Measurements from ENCODE around the gene SMIM35.

The SMIM35 gene

DNA sequence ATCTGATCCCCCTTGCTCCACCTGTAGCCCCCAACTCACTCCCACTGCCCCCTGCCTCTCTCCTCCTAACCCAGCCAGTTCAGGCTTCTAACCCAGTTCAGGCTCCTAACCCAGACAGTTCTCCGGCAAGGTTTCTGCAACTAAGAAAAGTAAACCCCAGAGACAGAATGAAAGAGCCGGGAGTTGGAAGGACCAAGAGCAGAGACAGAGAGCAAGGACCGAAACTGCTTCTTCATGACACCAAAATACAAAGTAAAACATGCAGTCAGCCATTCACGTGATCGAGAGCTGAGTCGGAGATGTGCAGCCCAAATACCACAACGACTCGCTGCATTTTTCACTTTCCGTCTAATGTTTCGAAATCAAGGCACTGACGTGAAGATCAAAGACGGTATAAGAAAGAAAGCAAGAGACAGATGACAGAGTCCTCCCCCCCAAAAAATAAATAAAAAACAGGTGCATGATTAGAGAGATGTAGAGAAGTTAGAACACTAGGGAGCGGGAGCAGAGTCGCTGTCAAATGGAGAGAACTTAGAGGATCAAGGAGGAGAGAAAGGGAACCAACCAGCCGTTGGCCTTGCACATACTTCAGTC is 99.7 kb downstream of the SMIM35 start:
- DNase-seq (ENCODE audit: low read depth in 1 of 2, low spot score in 1 of 2) = peak; percentile 56 to 57
- no peak for TF ChIP-seq POLR2AphosphoS5 (IDR thresholded peaks at IDR 0.05; ENCODE audit: low read depth)
- no peak for TF ChIP-seq GABPA (IDR thresholded peaks at IDR 0.05; ENCODE audit: low read depth)
- no peak for TF ChIP-seq SPI1 (IDR thresholded peaks at IDR 0.05; ENCODE audit: borderline replicate concordance, low read depth)
- TF ChIP-seq, protein P1, sequence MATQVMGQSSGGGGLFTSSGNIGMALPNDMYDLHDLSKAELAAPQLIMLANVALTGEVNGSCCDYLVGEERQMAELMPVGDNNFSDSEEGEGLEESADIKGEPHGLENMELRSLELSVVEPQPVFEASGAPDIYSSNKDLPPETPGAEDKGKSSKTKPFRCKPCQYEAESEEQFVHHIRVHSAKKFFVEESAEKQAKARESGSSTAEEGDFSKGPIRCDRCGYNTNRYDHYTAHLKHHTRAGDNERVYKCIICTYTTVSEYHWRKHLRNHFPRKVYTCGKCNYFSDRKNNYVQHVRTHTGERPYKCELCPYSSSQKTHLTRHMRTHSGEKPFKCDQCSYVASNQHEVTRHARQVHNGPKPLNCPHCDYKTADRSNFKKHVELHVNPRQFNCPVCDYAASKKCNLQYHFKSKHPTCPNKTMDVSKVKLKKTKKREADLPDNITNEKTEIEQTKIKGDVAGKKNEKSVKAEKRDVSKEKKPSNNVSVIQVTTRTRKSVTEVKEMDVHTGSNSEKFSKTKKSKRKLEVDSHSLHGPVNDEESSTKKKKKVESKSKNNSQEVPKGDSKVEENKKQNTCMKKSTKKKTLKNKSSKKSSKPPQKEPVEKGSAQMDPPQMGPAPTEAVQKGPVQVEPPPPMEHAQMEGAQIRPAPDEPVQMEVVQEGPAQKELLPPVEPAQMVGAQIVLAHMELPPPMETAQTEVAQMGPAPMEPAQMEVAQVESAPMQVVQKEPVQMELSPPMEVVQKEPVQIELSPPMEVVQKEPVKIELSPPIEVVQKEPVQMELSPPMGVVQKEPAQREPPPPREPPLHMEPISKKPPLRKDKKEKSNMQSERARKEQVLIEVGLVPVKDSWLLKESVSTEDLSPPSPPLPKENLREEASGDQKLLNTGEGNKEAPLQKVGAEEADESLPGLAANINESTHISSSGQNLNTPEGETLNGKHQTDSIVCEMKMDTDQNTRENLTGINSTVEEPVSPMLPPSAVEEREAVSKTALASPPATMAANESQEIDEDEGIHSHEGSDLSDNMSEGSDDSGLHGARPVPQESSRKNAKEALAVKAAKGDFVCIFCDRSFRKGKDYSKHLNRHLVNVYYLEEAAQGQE (IDR thresholded peaks at IDR 0.05; ENCODE audit: insufficient replicate concordance, low read depth) = no peak
- TF ChIP-seq, protein P2, sequence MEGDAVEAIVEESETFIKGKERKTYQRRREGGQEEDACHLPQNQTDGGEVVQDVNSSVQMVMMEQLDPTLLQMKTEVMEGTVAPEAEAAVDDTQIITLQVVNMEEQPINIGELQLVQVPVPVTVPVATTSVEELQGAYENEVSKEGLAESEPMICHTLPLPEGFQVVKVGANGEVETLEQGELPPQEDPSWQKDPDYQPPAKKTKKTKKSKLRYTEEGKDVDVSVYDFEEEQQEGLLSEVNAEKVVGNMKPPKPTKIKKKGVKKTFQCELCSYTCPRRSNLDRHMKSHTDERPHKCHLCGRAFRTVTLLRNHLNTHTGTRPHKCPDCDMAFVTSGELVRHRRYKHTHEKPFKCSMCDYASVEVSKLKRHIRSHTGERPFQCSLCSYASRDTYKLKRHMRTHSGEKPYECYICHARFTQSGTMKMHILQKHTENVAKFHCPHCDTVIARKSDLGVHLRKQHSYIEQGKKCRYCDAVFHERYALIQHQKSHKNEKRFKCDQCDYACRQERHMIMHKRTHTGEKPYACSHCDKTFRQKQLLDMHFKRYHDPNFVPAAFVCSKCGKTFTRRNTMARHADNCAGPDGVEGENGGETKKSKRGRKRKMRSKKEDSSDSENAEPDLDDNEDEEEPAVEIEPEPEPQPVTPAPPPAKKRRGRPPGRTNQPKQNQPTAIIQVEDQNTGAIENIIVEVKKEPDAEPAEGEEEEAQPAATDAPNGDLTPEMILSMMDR (IDR thresholded peaks at IDR 0.05; ENCODE audit: insufficient read depth, low read length) = no peak
- no peaks in the 10 kb centered on the region for H3K27me3 ChIP-seq (ENCODE audit: insufficient read depth, poor library complexity, severe bottlenecking)
- H3K27ac ChIP-seq (replicated peaks) = peak overlapping the region; percentile 86
- H3K4me3 ChIP-seq (replicated peaks; ENCODE audit: insufficient read depth, low read length) = peak overlapping the region; percentile 63

DNA sequence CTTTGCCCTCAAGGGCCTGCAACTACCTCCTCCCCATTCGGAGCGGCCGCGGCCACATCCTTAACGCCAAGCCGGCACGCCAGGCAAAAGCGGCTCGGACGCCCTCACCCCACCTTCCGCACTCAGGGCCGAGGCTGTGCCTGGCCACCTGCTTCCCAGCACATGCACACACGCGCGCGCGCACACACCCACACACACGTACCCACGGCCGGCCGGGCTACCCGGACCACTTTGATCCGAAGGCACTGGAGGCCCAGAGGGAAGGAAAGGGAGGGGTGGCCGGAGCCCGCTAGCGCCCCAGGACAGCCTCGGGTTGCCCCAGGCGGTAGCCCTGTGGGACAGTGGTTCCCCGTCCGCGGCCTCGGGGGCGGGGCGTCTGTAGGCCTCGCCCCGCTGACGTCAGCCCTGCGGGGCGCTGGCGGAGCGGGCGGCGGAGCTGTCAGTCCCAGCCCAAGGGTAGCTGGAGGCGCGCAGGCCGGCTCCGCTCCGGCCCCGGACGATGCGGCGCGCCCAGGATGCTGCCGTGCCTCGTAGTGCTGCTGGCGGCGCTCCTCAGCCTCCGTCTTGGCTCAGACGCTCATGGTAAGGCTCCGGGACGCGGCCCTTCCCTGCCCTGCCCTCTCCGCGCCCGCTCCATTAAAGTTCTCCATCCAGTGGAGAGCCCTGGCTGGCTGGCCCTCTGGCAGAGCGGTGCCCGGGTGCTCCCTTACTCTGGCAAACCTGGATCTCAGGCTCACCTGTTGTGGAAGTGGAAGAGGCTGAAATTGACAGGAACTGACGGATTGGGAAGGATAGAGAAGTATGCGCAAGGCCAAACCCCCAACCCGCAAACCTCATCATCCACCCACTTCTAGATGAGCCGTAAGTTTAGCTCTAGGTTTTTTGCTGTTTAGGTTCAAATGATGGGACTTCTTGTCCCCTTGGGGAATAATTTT is 100.5 kb downstream of the SMIM35 start, which contains the start of gene IL10RA:
Gene IL10RA, plus strand, starts transcription at position 442 of the 935 bp plus-strand sequence. Its CDS starts 74 bp downstream, at position 516.
- no peaks in the 10 kb centered on the region for H3K27me3 ChIP-seq (ENCODE audit: insufficient read depth, poor library complexity, severe bottlenecking)
- peak; percentile 80 to 89 for DNase-seq (ENCODE audit: low read depth in 1 of 2, low spot score in 1 of 2)
- H3K4me3 ChIP-seq (replicated peaks; ENCODE audit: insufficient read depth, low read length) = peak within 1 kb of the TSS; percentile 63
- TF ChIP-seq GABPA (IDR thresholded peaks at IDR 0.05; ENCODE audit: low read depth) (no peak), POLR2AphosphoS5 (IDR thresholded peaks at IDR 0.05; ENCODE audit: low read depth) (peak; percentile 71; the same call in 1 of the 2 replicates), SPI1 (IDR thresholded peaks at IDR 0.05; ENCODE audit: borderline replicate concordance, low read depth) (no peak)
- TF ChIP-seq, protein P1 (IDR thresholded peaks at IDR 0.05; ENCODE audit: insufficient replicate concordance, low read depth) = peak; percentile 51
- TF ChIP-seq, protein P2 (IDR thresholded peaks at IDR 0.05; ENCODE audit: insufficient read depth, low read length) = no peak
- peak within 1 kb of the TSS; percentile 86 for H3K27ac ChIP-seq (replicated peaks)

DNA sequence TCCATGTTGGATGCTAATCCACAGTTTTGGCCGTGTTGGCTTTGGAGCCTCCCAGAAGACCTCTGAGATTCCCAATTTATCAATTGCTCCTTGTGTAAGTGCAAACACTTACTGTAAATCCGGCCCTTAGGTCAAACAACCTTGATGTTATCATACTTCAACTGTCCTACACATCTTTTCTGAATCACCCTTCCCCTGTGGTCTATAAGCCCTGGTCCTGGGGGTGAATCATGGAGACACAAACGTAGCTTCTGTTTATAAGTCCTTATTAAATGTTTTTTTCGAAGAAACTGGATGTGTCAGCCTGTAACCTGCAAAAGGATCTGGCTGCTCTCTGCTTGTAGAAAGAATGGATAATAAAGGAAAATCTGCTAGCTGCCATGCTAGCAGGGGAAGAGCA is 102.3 kb downstream of the SMIM35 start:
- DNase-seq (ENCODE audit: low read depth in 1 of 2, low spot score in 1 of 2) = no peak
- Histone ChIP-seq H3K27me3 (ENCODE audit: insufficient read depth, poor library complexity, severe bottlenecking) (no peaks in the 10 kb centered on the region), H3K27ac (replicated peaks) (no peak overlapping the region), H3K4me3 (replicated peaks; ENCODE audit: insufficient read depth, low read length) (no peak overlapping the region)
- TF ChIP-seq GABPA (IDR thresholded peaks at IDR 0.05; ENCODE audit: low read depth) (no peak), SPI1 (IDR thresholded peaks at IDR 0.05; ENCODE audit: borderline replicate concordance, low read depth) (no peak), POLR2AphosphoS5 (IDR thresholded peaks at IDR 0.05; ENCODE audit: low read depth) (no peak)
- TF ChIP-seq, protein P2 (IDR thresholded peaks at IDR 0.05; ENCODE audit: insufficient read depth, low read length) = no peak

Data from HL-60 (cell line).